Measurements from ENCODE around the gene ANKRD42. TPM values are rescaled to one million over a fixed set of nuclear protein-coding genes. Genes with fewer than 3 reads are reported as not detected.
"Not testable (repeated sequence)": the region's sequence is repeated elsewhere in the genome, so short reads cannot be mapped to it uniquely, and the experiment has no call there.

ANKRD42 gene
- total RNA-seq, 1 donor from 2014 or later = 12.1 TPM

DNA sequence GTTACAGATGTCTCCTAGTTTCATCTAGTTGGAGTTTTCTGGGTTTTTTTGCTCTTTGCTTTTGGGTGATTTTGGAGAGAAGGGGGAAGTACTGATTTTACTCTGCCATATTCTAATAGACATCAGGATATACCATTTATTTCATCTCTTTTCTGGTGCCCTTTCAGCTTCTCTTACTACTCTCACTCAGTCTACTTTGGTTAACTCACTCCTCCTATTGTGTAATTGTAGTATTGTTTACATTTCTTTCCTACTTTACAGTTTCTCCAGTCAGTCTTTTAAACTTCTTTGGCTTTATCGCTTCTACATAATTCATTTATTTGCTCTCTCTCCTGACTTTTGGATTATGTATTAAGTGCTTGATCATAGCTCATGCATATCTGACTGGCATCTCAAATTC, 6.5 kb downstream of the ANKRD42 start:
- no peaks in the 10 kb centered on the region for H3K27me3 Mint-ChIP-seq
- no peak for DNase-seq (ENCODE audit: low spot score, unreplicated experiment)
- H3K36me3 Mint-ChIP-seq (ENCODE audit: insufficient read depth) = peaks cover 7% of the 10 kb centered on the region
- no peak overlapping the region for H3K27ac Mint-ChIP-seq
- H3K4me1 Mint-ChIP-seq (ENCODE audit: low read depth) = peaks cover 12% of the 10 kb centered on the region
- no peaks in the 10 kb centered on the region for H3K9me3 Mint-ChIP-seq (ENCODE audit: low read depth)
- TF ChIP-seq, protein P1, sequence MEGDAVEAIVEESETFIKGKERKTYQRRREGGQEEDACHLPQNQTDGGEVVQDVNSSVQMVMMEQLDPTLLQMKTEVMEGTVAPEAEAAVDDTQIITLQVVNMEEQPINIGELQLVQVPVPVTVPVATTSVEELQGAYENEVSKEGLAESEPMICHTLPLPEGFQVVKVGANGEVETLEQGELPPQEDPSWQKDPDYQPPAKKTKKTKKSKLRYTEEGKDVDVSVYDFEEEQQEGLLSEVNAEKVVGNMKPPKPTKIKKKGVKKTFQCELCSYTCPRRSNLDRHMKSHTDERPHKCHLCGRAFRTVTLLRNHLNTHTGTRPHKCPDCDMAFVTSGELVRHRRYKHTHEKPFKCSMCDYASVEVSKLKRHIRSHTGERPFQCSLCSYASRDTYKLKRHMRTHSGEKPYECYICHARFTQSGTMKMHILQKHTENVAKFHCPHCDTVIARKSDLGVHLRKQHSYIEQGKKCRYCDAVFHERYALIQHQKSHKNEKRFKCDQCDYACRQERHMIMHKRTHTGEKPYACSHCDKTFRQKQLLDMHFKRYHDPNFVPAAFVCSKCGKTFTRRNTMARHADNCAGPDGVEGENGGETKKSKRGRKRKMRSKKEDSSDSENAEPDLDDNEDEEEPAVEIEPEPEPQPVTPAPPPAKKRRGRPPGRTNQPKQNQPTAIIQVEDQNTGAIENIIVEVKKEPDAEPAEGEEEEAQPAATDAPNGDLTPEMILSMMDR (IDR thresholded peaks at IDR 0.05; ENCODE audit: unreplicated experiment) = no peak
- H3K4me3 Mint-ChIP-seq (ENCODE audit: low read depth) = no peak overlapping the region

- Mint-ChIP-seq H3K9me3 (ENCODE audit: low read depth) (no peaks in the 10 kb centered on the region), H3K4me3 (ENCODE audit: low read depth) (no peak overlapping the region)
These were observed 12.2 kb downstream of the ANKRD42 start for GRCh38 chr11:83205608-83206185.

GRCh38 chr11:83206221-83206620, 12.7 kb downstream of the ANKRD42 start:
- TF ChIP-seq, protein P1 (IDR thresholded peaks at IDR 0.05; ENCODE audit: unreplicated experiment) = no peak
- Mint-ChIP-seq H3K27me3 (no peaks in the 10 kb centered on the region), H3K36me3 (ENCODE audit: insufficient read depth) (peaks cover 6% of the 10 kb centered on the region), H3K9me3 (ENCODE audit: low read depth) (no peaks in the 10 kb centered on the region), H3K4me3 (ENCODE audit: low read depth) (no peak overlapping the region), H3K27ac (no peak overlapping the region), H3K4me1 (ENCODE audit: low read depth) (no peaks in the 10 kb centered on the region)
- DNase-seq (ENCODE audit: low spot score, unreplicated experiment) = no peak

More at GRCh38 chr11:83205608-83206185, 12.2 kb downstream of the ANKRD42 start:
- peaks cover 6% of the 10 kb centered on the region for H3K36me3 Mint-ChIP-seq (ENCODE audit: insufficient read depth)
- no peaks in the 10 kb centered on the region for H3K27me3 Mint-ChIP-seq
- H3K4me1 Mint-ChIP-seq (ENCODE audit: low read depth) = no peaks in the 10 kb centered on the region
- TF ChIP-seq, protein P1 (IDR thresholded peaks at IDR 0.05; ENCODE audit: unreplicated experiment) = no peak
- no peak overlapping the region for H3K27ac Mint-ChIP-seq
- DNase-seq (ENCODE audit: low spot score, unreplicated experiment) = no peak

- H3K9me3 Mint-ChIP-seq (ENCODE audit: low read depth); H3K27ac Mint-ChIP-seq; H3K36me3 Mint-ChIP-seq (ENCODE audit: insufficient read depth); DNase-seq (ENCODE audit: low spot score, unreplicated experiment); H3K4me1 Mint-ChIP-seq (ENCODE audit: low read depth); H3K27me3 Mint-ChIP-seq; H3K4me3 Mint-ChIP-seq (ENCODE audit: low read depth): not testable (repeated sequence)
These were observed 13.4 kb downstream of the ANKRD42 start for GRCh38 chr11:83206771-83207382.

DNA sequence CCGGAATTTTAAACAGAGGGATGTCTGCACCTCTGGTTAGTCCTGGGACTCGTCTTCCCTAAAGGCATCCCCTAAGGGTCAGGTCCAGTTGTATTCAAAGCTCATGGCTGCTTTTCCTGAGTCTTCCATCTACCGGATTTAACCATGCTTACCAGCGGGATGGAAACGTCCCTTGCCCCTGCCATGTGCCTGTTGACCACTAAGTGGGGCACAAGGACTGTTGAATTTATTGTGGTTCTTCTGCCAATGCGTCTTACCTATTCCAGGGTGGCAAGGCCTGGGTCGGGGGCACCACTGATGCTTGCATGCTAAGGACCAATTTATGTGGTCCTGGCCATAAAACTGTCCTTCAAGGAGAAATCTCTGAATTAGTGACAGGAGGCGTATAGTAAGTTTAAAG, 25.6 kb downstream of the ANKRD42 start:
- Mint-ChIP-seq H3K4me3 (ENCODE audit: low read depth) (no peak overlapping the region), H3K4me1 (ENCODE audit: low read depth) (no peaks in the 10 kb centered on the region), H3K9me3 (ENCODE audit: low read depth) (no peaks in the 10 kb centered on the region), H3K27me3 (no peaks in the 10 kb centered on the region), H3K27ac (no peak overlapping the region), H3K36me3 (ENCODE audit: insufficient read depth) (peaks cover 3% of the 10 kb centered on the region)
- DNase-seq (ENCODE audit: low spot score, unreplicated experiment) = no peak
- TF ChIP-seq, protein P1 (IDR thresholded peaks at IDR 0.05; ENCODE audit: unreplicated experiment) = peak; percentile 51

DNA sequence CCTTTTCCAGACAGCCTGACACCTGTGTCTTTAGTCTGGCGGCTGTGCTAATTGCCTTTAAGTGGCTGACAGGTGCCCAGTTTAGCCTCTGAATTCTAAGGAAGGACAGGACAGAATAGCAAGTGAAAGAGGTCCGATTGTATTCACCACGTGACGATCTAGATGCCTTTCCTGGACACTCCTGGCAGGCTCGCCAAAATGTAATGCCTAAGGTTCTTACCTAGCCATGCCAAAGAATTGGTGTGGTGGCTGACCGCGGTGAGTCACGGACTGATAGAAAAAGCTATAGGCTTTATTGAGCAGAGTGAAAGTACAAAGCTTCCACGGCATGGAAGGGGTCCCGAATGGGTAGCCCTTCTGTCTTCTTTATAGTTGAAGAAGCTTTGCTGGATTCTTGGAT, 26.7 kb downstream of the ANKRD42 start:
- Mint-ChIP-seq H3K27me3 (no peaks in the 10 kb centered on the region), H3K4me1 (ENCODE audit: low read depth) (no peaks in the 10 kb centered on the region), H3K4me3 (ENCODE audit: low read depth) (no peak overlapping the region), H3K9me3 (ENCODE audit: low read depth) (no peaks in the 10 kb centered on the region), H3K27ac (no peak overlapping the region), H3K36me3 (ENCODE audit: insufficient read depth) (peaks cover 2% of the 10 kb centered on the region)
- DNase-seq (ENCODE audit: low spot score, unreplicated experiment) = no peak
- TF ChIP-seq, protein P1 (IDR thresholded peaks at IDR 0.05; ENCODE audit: unreplicated experiment) = no peak
